MG63 (cell line): ENCODE results near the gene RASAL3. TPM values are rescaled to one million over a fixed set of nuclear protein-coding genes. Genes with fewer than 3 reads are reported as not detected.

Experiments
- DNase-seq: peaks from one replicate; pipeline ENCODE4 v3.0.0-alpha.2; 2020
- H3K27me3 ChIP-seq: fragments of 250-450 bp; sonication (Bioruptor Pico); 2 replicates; pipeline ENCODE4 v1.5.1; 2020; ENCODE audit warnings: mild to moderate bottlenecking, moderate library complexity
- H3K36me3 ChIP-seq: fragments of 250-450 bp; sonication (Bioruptor Pico); 2 replicates; pipeline ENCODE4 v1.5.1; 2020; ENCODE audit warnings: mild to moderate bottlenecking, moderate library complexity
- H3K4me3 ChIP-seq: fragments of 250-450 bp; sonication (Bioruptor Pico); 2 replicates; pipeline ENCODE4 v1.5.1; 2020; ENCODE audit warnings: mild to moderate bottlenecking, moderate library complexity
- H3K9me3 ChIP-seq: fragments of 250-450 bp; sonication (Bioruptor Pico); 2 replicates; pipeline ENCODE4 v1.5.1; 2020; ENCODE audit warnings: mild to moderate bottlenecking, moderate library complexity
- total RNA-seq: library from RNA; depleted of rRNA; stranded (reverse); fragments of >200 nt; shearing (Covaris generic); gene quantifications from 2 replicates; pipeline ENCODE4 v1.2.3, GENCODE V29; 2014; ENCODE audit warnings: low replicate concordance

Gene RASAL3
- total RNA-seq, 1 experiment from 2014 or later: not detected

- no peak overlapping the region for H3K4me3 ChIP-seq
- H3K27me3 ChIP-seq: peaks cover 13% of the 10 kb centered on the region
- H3K36me3 ChIP-seq: no peaks in the 10 kb centered on the region
- H3K9me3 ChIP-seq: no peaks in the 10 kb centered on the region
- no peak for DNase-seq
Observed at GRCh38 chr19:15456441-15456840, 7.9 kb downstream of the RASAL3 start.

DNA sequence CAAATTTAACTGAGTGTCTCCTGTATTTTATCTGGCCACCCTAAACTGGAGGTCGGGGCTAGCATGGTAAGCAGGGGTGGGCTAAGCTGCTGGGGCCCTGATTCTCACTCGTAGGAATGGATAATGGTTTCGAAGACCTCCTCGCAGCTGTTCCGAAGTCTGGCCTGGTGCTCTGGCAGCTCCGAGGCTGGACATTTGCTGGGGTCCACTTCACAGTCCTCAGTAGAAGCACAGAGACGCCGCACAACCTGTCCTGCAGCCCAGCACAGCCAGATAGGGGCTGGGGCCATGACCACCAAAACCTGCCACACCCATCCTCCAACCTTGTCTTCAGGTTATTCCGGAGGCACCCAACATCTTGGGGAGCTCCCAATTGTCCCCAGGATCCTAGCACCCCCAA, 8.3 kb downstream of the RASAL3 start:
- DNase-seq: no peak
- no peaks in the 10 kb centered on the region for H3K36me3 ChIP-seq
- H3K4me3 ChIP-seq: no peak overlapping the region
- H3K27me3 ChIP-seq: peaks cover 13% of the 10 kb centered on the region
- H3K9me3 ChIP-seq: no peaks in the 10 kb centered on the region

DNA sequence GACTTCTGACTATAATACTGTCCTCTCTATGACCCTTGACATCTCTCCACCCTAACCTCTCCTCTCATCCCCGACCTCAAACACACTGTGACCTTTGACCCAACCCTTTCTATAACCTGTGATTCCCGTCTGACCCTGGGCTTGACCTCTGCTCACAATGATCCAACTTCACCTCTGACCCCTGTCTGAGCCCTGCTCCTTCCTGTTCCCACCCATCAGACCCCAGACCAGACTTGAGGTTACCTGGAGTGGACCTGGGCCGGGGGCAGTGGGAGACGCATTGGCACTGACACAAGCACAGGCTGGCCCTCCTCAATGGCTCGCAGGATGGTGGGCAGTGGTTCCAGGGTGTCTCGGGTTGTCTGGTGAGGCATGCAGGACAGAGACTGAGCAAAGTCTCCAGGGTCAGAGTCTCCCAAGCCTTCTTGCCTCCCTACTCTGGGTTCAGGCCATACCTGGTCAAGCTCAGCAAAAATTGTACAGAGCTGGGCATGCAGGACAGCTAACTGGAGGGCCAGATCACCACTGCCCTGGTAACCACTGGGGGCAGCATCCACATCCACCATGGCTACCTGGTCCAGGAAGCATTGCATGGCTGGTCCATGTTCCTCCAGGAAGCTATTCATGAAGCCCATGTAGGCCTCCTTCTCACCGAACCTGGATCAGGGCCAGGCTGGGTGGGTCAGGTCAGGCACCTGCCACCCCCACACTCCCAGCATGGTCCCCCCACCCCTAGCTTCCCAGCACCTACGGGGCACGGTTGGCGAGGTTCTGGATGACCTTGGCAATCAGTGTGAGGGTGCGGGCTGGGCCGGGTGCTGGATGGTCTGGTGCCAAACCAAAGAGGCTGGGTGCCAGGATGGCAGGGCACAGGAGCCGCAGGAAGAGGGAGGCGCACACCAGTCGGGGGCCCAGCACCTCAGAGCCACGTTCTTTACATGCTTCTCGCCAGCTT, 10.2 kb downstream of the RASAL3 start:
- Histone ChIP-seq H3K9me3 (no peaks in the 10 kb centered on the region), H3K36me3 (no peaks in the 10 kb centered on the region), H3K4me3 (no peak overlapping the region), H3K27me3 (peaks cover 13% of the 10 kb centered on the region)
- no peak for DNase-seq

DNA sequence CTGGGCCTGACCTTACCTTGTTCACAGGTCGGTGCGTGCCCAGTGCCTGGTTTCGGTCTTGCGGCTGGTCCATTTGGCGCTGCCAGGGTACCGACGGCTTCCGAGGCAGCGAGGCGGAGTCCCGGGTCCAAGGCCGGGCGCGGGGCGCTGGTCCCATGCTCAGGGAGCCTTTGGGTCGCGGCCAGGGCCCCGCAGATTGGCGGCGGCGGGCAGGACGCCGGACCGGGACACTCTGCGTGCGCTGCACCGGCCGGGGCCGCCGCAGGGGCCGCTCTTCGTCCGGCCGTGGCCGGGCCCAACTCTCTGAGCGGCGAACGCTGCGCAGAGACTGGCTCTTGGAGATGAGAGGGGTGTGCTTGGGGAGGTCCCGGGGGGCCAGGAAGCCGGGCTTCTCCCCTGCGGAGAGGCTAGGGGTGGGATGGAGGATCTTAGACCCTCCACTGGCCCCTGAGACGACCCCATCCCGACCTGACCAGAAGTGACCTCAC, 11.2 kb downstream of the RASAL3 start:
- Histone ChIP-seq H3K9me3 (no peaks in the 10 kb centered on the region), H3K4me3 (no peak overlapping the region), H3K27me3 (peaks cover 13% of the 10 kb centered on the region), H3K36me3 (no peaks in the 10 kb centered on the region)
- DNase-seq: no peak

- H3K36me3 ChIP-seq: no peaks in the 10 kb centered on the region
- H3K9me3 ChIP-seq: no peaks in the 10 kb centered on the region
- peaks cover 9% of the 10 kb centered on the region for H3K27me3 ChIP-seq
- H3K4me3 ChIP-seq: no peak overlapping the region
- peak; percentile 75 for DNase-seq
Observed at GRCh38 chr19:15452111-15453047, 12.0 kb downstream of the RASAL3 start.

DNA sequence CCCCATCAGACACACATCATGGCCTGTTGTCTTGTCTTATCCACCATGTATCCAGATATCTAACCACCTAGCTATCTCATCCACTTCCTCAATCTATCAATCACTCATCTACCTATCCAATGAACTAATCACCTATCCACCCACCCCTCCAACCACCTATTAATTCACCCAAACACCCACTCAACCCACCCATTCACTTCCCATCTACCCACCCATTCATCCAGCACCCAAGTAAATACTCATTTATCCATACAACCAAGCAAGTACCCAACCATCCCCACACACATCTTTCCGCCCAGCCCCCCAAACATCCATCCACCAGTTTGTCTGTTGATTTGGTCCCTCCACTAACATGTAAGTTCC, 13.8 kb downstream of the RASAL3 start:
- Histone ChIP-seq H3K4me3 (no peak overlapping the region), H3K27me3 (no peaks in the 10 kb centered on the region; the same call in 1 of the 2 replicates), H3K36me3 (no peaks in the 10 kb centered on the region), H3K9me3 (no peaks in the 10 kb centered on the region)
- no peak for DNase-seq

DNA sequence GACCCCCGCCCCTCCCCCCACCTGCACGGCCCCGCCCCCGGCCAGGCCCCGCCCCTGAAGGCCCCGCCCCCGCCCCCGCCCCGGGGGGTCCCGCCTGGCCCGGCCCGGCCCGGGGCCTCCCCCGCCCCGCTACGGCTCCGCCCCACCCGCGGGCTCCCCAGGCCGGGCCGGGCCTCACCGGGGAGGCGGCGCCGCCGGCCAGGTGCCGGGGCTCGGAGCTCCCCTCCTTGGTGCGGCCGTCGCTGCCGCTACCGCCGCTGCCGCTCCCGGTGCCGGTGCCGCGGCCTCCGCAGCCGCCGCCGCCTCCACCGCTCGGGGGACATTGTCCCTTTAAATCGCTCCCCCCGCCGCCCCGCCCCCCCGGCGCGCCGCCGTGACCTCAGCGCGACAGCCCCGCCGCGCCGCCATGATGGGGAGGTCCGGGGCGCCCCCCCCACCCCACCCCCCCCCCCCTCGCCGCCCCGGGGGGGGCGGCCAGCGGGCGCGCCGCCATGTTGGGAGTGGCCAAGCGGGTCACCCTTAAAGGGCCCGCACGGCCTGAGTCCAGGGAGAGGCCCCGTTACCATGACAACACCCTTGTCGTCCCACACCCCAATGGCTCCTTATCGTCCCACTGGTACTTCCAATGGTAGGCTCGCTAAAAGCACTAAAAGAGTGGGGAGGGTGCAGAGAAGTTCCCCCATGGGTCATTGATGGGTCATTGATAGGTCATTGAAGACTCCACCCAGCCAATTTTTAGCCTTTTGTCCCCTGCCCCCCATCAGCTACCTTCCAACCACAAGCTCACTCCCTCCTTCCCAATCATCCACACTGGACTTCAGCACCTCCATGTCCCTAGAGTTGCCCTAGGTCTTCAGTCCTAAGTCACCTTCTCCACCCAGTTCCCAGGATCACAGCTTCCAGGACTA, 14.5 kb downstream of the RASAL3 start, which contains the start of gene WIZ:
Gene WIZ (minus strand): TSS at position 337 of the 908 bp plus-strand sequence. CDS start 1,649 bp downstream, outside the sequence.
- Histone ChIP-seq H3K36me3 (no peaks in the 10 kb centered on the region), H3K4me3 (peak within 1 kb of the TSS; percentile 38)
- peak; percentile 85 for DNase-seq

GRCh38 chr19:15448778-15449619, 15.3 kb downstream of the RASAL3 start:
- Histone ChIP-seq H3K36me3 (no peaks in the 10 kb centered on the region), H3K27me3 (no peaks in the 10 kb centered on the region; the same call in 1 of the 2 replicates), H3K4me3 (peak overlapping the region; percentile 38), H3K9me3 (no peaks in the 10 kb centered on the region)
- no peak for DNase-seq

More for the DNA sequence above, 14.5 kb downstream of the RASAL3 start, which contains the start of gene WIZ:
- Histone ChIP-seq H3K27me3 (no peaks in the 10 kb centered on the region; the same call in 1 of the 2 replicates), H3K9me3 (no peaks in the 10 kb centered on the region)

DNA sequence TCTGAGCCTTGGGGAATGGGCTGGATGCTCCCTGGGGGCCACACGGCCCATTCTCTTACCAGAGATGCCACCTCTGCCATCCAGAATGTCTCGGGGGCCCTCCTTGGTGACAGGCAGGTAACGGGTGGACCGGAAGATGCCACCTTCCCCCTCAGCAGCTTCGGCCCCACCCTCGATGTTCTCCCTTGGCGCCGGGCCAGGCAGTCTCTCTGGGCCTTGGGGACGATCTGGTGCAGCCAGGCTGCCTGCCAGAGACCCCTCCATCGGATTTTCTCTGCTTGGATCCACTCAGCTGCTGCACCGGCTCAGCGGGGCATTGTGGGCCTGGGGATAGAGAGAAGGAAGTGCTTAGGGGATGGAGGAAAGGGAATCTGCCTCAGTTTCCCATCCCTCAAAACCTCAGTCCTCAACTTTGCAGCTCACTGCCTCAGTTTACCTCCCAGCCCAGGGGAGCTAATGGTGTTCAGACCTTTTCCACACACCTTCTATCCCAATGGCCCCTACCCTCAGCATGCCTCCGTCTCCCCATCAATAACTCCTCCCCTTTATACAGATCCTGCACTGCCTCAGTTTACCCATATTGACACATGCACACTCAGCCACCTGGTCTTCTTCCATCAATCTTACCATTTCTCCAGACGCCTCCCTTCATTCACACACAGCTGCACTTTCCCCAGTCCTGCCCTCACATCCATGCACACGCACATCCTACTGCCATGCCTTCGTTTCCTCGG, 16.1 kb downstream of the RASAL3 start:
- no peak overlapping the region for H3K4me3 ChIP-seq
- no peak for DNase-seq
- no peaks in the 10 kb centered on the region; the same call in 1 of the 2 replicates for H3K27me3 ChIP-seq
- no peaks in the 10 kb centered on the region for H3K36me3 ChIP-seq
- H3K9me3 ChIP-seq: no peaks in the 10 kb centered on the region

DNA sequence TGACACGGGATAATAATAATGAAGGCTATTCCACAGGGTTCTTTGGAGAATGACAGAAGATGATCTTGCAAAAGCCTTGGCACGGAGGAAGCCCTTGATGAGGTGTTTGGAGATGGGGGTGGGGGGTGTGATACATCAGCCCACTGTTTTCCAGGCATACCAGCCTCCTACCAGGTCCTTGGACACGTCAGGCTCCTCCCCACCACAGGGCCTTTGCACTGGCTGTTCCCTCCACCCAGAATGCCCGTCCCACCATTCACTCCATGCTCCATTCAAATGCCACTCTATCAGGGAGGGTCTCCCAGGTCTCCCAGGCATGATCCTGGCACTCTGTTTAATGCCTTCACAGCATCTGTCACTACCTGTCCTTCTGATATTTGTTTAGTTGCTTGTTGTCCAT, 17.3 kb downstream of the RASAL3 start:
- Histone ChIP-seq H3K36me3 (no peaks in the 10 kb centered on the region), H3K9me3 (no peaks in the 10 kb centered on the region)
- no peak for DNase-seq

GRCh38 chr19:15445807-15446376, 18.5 kb downstream of the RASAL3 start:
- DNase-seq: no peak
- Histone ChIP-seq H3K4me3 (no peak overlapping the region), H3K27me3 (no peaks in the 10 kb centered on the region; the same call in 1 of the 2 replicates), H3K9me3 (no peaks in the 10 kb centered on the region), H3K36me3 (no peaks in the 10 kb centered on the region)

More for the DNA sequence above, 17.3 kb downstream of the RASAL3 start:
- Histone ChIP-seq H3K27me3 (no peaks in the 10 kb centered on the region; the same call in 1 of the 2 replicates), H3K4me3 (no peak overlapping the region)

DNA sequence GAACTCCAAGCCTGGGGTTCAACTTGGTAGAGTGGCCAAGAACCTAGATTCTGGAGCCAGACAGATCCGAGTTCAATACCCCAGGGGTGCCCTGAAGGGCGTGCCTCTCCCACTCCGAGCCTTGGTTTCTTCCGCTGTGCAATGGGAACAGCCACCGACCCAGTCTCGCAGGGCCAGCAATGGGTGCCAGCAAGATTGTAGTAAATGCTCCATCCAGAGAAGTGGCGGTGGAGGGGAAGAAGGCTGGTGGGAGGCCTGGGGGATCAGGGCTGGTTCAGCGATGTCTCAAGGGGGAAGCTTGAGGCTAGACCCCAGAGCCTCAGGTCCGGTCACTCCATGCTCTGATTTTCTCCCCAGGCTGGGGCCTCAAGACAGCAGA, 19.1 kb downstream of the RASAL3 start:
- Histone ChIP-seq H3K9me3 (no peaks in the 10 kb centered on the region), H3K4me3 (no peak overlapping the region), H3K27me3 (no peaks in the 10 kb centered on the region; the same call in 1 of the 2 replicates), H3K36me3 (no peaks in the 10 kb centered on the region)
- DNase-seq: no peak

DNA sequence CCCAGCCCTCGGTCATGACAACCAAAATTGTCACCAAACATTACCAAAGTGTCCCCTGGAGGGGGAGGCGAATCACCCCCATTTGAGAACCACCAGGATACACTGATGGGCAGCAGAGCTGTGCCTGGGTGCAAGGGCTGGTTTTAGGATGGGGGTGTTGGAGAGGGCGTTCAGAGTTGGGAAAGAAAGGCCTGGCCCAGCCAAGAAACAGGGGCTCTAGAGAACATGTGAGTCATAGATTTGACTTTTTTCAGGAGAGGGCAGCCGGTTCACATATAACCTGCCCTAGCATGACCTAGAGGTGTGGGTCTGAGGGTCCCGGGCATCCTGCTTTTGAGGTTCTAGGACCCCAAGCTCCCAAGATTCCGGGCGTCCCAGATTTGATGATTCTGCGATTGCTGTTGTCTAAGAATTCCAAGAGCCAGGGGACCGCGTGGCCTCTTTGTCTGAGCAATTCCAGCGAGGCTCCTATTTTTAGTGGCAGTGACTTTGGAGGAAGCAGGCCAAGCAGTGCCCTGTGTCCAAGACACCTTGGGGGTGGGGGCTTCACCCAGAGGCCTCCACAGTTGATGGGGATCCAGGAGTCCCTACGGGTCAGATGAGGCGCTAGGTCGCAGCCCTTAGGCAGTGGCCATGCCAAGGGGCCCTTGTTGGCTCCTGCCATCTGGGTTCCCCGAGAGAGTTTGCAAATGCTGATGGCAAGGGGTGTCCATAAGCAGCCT, 19.7 kb downstream of the RASAL3 start:
- DNase-seq: no peak
- Histone ChIP-seq H3K27me3 (no peaks in the 10 kb centered on the region; the same call in 1 of the 2 replicates), H3K36me3 (no peaks in the 10 kb centered on the region), H3K9me3 (no peaks in the 10 kb centered on the region), H3K4me3 (no peak overlapping the region)

DNA sequence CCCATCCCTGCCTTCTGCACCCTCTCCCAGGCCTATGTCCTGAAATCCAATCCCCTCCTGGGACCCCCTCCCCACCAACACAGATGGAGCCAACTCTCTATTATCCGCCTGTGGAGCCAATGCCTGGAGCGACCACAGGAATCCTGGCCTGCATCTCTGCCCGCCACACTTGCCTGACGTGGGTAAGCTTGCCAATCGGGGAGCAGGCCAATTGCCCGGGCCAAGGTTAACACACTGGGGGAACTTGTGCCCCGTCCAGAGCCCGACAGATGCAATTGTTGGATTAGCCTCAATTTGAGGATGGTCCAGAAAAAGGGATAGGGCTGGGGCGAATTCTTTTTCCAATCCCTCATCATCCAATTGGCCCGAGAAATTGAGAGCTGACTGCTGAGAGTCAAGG, 20.5 kb downstream of the RASAL3 start:
- no peaks in the 10 kb centered on the region for H3K9me3 ChIP-seq
- H3K4me3 ChIP-seq: no peak overlapping the region
- no peaks in the 10 kb centered on the region; the same call in 1 of the 2 replicates for H3K27me3 ChIP-seq
- peak; percentile 98 for DNase-seq
- H3K36me3 ChIP-seq: no peaks in the 10 kb centered on the region
